SKM-1 (cell line): ENCODE data around the gene IFT27.

ENCODE experiments used
- DNase-seq: peaks from one replicate; lab custom pipeline; 2025; ENCODE audit not compliant: unreplicated experiment; lab: John Stamatoyannopoulos, UW

IFT27 gene

DNA sequence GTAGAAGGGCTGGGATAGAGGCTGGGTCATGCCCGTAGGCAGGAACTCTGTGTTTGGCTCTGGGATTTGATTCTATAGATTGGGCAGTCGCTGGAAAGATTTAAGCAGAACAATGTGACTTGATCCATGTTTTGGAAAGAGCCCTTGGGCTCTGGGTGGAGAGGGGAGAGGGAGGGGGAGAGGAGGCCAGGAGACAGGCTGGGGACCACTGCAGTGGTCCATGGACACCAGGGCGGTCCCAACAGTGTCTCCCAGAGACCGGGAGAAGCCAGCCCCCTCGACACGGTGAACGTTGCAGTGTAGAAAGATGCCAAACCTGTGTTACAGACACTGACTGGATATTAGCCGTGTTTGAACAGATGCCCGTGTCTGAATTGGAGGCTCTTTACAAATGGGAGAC is 21.5 kb upstream of the IFT27 start:
- no peak for DNase-seq

DNA sequence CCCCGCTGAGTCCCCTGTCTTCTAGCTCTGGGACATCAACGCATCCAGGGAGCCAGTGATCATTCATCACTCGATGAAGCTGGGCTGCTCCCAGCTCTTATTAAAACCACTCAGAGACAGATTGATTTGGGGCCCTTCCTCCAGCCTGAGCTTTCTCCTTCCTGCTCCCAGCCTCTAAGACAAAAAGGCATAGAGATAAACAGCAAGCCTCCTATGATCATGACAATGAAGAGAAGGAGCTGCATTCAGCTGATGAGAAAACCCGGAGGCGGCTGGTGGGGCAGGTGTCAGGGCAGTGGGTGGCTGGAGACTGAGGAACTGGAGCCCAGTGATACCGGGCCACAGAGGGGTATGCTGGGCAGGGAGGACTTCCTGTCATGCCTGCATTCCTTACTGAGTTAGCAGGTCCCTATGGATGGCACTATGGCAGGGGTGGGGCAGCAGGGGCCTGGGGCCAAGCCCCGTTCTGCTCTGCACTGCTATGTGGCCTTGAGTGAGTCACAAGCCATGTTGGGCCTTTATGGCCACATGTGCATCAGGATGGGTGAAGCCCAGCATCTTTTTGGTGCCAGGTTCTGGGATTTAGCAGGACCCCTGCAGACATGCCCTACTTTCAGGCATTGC is 20.7 kb upstream of the IFT27 start:
- no peak for DNase-seq

DNA sequence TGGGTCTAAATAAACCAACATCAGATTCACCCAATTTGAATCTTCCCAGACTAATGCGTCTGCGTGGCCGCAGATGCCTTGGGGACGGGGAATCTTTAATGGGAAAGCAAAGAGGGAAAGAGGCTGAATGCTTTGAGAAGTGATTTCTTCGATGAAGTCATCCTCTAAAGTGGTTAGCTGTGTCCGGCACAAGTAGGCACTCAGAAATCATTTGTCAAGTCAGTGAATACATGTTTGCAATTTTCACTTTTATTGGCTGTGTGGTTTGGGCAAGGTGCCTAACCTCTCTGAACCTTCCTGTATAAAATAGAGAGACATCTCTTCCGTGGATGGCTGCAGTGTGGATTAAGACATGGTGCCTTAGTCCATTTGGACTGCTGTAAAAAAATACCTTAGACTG is 19.7 kb upstream of the IFT27 start:
- no peak for DNase-seq

DNA sequence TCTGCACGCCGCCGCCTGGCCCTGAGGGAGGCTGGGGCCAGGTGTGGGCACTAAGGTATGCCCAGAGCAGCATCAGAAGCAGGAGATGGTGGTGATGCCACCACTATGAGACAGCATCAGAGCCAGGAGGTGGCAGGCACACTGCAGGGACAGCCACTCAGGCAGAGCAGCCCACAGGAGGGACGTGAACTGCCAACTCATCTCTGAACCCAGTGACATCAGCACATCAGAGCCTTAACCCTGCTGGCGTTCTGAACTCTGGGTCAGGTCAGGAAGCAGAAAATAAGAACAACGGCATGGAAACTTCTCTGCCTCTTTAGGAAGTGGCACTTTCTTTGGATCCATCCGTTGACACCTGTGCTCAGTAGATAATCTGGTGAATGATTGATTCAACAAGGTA is 14.7 kb upstream of the IFT27 start:
- no peak for DNase-seq

DNA sequence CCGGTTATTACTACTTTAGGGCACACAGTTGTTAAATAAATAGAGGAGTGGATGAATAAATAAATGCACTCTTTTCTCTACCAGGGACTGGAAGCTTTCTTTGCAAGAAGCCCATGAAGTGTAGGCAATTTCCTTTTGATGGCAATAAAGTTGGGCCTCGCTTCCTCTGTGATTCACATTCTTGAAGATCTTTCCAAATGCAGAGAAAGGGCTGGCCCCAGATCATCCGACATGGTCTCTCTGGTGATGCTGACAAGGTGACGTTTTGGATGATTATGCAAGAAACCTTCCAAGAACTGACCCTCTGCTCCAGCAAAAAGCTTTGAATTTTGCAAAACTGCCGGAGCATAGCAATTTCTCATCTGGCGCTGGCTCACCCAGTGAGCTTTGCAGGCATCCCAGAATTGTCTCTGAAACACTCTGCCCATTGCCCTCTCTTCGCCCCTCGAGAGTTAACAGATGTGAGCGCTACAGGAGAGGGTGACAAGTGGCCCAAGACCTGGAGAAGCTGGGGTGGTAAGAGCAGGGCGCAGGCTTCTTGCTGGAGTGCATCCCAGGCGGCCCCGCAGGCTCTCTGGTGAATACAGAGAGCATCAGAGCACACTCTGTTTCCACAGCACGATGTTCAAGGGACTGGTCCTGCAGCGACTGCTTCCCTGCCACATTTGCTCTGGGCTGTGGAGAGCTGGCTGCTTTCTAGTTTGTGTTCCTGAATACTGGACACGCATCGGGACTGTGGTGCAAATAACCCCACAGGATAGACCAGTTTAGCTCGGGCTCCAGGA is 11.5 kb upstream of the IFT27 start:
- DNase-seq = no peak

DNA sequence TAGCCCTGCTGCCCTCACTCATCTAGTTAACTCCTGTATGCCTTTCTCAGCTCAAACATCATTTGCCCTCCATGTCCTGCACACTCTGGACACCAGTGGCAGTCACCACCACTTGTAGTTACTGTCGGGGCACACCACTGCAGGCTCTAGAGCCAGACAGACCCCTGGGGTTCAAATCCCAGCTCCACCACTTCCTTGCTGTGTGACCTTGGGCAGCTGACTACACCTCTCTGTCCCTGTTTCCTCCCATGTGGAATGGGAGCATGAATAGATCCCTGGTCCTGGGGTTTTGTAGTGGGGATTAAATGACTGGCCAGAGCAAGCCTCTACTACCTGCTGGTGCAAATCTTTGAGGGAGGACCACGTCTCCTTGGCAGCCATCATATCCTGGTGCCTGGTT is 7.8 kb upstream of the IFT27 start:
- DNase-seq = no peak

DNA sequence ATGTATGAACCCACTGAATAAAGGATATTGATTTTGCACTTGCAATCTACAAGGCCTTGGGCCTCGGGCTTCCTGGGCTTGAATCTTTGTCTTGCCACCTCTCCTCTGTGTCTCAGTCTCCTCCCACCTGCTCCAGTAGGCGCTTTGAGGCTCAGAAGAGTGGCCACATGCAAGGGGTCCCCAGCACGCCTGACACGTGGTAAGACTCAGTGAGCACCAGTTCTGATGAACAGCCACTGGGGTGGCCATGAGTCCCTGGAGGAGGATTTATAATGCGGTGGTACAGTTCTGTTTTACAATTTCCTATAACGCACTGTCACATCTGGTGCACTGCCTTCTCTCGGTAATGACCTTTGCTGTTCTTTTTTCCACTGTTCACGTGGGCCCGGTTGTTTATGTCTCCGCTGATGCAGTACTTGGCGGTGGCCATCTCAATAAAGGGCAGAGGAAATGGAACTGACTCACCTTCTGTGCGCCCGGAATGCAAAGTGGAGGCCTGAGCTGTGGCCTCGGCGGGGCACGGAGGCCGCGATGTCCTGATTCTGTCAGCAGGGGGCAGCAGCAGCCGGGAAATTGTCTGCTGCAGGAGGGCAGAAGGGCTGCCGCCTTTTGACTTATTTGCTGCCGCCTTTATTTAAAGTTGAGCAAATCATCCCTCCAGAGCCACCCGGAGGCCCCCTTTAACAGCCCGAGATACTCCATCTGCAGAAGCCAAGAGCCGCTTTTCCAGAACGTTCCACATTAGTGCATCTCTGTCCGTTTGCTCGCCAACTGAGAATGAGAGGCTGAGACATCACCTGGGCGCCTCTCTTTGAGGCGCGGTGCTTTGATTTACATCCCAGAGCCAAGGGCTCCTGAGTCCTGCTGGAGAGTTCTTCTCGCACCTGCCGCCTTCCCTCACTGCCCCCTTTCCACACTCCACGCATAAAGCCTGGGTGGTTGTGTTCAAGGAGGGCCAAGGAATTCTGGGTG is 6.0 kb upstream of the IFT27 start:
- peak; percentile 45 for DNase-seq

DNA sequence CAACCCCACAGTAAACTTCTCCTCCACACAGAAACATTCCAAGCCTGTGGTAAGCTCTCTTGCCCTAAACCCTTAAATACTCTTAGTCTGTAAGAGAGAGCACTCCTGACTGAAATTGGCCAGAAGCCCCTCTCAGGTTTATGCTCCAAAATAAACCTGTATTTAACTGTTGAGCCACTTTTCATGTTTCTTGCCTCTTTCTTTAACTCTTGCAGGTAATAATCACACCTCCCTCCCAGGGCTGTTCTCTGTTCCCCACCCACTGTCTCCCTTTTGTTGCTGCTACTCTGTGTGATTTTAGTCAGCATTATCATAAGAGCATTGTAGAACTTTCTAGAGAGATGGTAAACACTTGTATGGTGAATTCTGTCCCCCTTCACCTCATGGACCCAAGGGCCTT is 2.1 kb upstream of the IFT27 start:
- DNase-seq = no peak

DNA sequence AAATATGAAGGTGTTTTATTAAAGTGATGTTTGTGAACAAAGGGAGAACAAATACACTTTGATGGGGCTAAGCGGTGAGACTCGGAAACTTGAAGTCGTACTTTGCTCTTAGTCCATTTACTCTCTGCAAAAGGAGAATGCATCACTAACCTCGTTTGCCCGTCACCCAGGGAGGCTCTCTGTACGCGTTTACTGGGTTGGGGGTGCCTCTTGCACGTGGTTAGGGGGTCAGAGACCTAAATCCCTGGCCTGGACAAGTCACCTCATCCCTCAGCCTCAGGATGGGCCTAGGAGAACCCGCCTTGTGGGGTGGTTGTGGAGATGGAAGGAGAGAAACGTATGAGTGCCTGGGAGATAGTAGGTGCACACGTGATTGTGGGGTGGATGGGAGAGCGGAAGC is 803 bp upstream of the IFT27 start:
- DNase-seq = no peak

DNA sequence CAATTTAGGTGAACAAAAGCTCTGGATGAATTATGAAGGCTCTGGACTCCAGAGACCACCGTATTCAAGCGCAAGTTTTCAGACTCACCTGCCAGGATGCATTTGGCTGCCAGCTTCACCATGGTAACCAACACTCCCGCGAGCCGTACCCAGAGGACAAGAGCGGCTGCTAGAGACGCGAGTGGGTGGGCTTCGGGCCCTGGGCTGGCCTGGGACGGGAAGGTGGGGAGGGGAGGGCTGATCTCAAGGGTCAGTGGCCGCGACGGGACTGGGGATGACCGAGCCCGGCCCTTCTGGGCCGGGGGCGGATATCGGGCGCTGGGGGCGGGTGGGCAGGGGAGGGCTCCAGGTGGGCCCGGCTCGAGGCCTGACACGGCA is 344 bp downstream of the IFT27 start:
- DNase-seq = no peak

DNA sequence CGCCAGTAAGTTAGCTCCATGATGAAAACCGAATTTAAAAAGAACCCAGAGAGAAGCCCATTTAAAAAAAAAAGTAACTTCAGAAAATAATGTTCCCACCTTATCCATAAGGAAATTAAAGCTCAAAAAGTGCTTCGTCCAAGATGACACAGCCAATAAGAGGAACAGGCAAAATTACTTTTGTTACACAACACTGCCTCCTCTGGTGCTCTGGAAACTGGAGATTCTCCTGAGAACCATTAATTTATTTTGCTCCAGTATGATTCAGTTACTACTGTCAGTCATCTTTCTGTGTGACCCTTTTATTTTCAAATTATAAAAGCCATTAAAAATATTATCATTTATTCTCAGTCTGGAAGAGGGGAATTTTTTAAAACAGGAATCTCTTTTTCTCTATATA is 2.0 kb downstream of the IFT27 start:
- DNase-seq = peak; percentile 24

DNA sequence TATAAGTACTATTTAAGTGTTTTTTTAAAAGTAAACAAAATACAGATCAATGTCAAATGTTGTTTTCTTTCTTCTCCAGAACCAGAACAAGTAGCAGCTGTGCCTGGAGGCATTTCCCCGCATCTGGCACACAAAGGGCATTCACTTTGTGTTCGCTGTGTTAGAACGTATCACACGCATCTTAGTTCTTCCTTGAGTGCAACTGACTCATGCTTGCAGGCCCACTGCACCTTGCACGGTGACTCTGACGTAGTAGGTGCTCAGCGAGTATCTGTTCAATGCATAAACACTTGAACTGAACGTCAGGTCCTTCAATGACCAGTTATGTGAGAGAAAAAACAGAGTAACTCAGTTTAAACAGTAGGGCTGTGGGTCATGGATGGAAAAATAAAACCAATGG is 3.5 kb downstream of the IFT27 start:
- DNase-seq = no peak

DNA sequence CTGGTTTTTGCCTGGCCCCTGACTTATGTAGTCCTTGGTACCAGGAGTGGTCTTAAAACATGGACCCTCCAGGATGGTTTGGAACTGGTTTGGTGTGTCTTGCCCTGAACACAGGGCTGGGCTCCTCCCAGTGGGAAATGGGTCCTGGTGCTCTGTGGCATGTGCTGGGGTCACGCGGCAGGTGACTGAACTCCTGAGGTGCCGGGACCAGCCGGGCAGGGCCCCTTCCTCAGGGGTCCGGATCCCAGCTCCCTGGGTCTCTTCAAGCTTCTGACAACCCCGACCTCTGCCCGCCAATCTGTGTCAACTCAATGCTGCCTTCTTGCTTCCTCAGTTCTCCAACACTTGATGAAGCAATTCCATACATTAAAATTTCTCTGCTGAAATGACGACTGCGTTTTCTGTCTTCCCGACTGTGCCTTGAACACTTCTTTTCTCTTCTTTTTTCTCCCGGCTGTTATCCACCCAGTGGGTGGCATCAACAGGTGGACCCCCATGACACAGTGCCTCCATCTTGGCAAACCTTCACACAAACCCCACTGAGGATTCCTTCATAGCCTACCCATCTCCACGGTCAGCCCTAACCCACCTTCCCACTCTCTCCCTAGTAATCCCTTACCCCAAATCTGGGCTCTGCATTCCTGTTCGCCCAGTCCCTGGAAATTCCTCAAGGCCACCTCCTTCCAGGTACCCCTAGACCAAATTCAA is 4.4 kb downstream of the IFT27 start:
- DNase-seq = no peak

DNA sequence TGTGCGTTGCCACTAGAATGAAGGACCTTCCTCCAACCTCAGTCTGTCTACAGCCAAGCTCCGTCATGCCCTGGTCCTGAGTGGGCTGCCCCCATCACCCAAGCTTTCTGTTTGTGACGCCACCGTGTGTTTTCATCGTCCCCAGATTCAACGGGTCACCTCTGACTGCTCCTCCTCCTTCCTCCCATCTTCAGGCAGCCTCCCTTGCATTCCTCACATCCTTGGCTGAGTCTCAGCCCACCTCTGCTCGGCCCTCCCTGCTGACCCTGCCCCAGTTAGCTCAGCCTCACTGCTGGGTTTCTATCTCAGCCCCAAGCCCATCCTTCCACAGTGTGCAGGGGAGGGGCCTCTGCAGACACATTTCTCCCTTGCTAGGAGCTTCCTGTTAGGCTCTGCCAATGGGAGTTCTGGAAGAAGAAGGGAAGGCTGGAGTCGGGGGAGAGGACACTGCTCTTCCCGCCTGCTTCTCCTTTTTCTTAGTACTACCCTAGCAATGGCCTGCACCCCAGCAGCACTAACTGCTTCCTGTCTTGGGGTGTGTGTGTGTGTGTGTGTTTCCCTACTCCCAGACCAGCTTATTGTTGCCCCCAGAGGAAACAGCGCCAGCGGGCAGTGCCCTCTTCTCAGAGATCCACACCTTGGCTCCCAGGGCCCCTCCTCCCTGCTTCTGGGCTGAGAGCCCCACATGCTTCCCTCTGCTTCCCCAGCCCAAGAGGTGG is 5.2 kb downstream of the IFT27 start:
- no peak for DNase-seq

DNA sequence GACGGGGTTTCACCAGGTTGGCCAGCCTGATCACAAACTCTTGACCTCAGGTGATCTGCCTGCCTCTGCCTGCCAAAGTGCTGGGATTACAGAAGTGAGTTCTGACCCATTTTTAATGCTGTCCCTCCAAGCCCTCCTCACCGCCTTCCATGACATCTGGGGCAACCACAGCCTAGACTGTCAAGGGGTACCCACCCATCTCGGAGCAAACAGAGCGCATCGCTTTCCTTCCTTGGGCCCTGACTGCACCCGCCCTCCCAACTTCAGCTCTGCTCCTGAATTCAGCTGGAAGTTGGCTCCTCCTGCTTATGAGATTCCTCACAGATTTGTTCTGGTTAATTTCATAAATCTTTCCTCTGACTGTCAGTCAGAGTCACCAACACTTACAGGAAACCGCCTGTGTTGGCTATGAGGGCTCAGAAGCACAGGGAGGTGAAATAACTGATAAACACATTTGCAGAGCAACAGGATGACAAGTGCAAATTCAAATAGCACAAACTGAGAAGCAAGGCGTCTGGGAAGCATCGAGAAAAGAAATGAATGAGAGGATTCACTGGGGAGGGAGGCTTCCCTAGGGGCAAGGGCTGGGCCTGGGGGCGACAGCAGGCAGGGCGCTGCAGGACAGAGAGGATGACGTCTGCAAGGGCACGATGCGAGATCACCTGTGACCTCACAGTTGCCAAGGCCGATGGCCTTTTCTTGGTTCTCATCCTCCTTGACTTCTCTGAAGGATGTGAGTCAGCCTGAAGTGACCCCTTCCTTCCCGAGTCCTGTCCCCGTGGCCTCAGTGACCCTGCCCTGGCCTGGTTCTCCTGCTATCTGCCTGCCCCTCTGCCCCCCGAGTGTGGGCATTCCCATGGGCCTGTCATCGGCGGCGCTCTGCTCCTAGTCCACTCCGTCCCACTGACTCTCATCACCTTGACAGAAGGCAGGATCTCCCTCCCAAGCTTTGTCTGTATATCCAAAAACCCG is 6.1 kb downstream of the IFT27 start:
- DNase-seq = no peak

DNA sequence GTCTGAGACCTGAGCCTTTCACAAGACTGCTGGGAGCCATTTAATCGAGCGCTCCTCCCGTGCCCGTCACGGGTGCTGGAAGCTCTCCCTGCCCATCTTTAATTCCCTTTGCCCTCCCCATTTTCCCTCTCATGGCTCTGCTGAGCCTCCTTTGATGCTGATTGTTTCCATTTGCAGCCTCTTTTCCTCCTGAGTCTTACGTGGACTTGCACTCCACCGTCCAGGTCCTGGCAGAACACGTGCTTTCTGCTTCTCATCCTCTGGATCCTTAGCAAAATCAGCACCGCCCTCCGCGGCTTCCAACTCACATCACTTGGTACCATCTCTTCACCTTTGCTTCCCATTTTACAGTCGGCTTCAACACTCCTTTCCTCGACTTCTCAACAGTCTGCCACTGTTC is 7.3 kb downstream of the IFT27 start:
- DNase-seq = no peak

DNA sequence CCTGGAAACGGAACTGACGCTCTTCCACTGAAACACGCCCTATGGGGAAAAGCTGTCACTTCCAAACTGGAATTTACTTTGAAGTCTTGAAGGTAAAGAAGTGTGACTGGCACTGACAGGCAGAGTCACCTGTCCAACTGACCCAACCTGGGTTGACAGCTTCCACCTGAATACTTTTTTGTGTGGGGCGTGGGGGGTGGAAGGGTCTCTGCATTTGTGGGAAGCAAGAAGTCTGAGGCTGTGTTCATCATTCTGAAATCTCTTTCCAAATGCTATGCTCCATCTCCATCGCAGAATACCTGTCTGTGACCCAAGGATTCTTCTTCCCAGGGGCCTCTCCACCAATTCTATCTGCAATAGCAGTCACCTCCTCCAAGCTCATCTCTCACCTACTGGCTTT is 7.8 kb downstream of the IFT27 start:
- DNase-seq = no peak

DNA sequence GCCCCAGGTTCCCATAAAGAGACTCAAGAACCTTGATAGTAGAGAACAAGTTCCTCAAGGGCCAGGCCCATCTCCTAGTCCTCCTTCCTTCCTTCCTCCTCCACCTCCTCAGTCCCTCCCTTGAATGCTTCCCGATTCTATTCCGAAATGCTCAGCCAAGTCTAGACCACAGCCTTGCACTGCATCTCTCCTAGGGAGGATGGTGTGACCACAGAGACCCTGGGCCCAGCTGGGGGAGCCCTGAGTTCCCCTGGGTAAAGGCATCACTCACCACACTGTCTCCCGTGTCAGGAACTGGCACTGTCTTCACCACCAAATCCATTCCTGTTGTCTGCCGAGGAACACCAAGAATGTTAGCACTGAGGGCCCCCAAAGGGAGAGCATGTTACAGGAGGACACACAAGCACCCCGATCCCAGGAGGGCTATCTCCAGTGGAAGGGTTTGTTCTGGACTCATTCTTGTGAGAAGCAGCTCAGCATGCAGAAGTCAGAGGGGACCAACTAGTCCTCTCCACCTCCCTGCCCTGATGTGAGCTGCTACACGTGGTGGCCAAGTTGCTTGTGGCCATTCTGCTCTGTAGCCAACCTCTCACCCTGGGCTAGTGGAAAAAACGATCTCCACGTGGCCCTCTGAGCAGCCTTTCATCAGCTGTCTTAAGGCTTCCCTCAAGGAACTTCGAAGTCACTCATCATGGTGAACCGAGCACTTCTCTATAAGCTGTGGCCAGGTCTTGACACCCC is 8.7 kb downstream of the IFT27 start:
- DNase-seq = no peak

DNA sequence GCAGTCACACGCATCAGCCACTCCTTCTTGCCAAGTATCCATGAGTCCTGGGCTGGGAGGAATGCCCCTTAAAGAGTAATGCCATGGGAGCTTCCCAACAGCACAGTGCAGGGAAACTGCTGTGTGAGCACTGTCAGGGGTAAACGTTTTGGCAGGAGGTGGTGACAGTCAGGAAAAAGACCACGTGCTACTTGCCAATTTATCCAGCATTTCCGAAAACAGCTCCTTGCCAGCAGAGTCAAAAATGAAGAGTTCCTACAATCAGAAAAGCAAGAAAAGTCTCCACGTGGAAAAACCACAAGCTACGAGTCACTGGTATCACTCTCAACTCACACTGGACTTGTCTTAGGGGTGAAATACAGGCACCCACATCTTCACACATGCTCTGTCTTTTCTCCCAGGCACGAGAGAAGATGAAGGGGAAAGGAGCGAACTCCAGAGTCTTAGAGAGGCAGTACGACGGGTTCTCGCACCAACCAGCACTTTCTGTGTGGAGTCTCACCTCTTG is 9.9 kb downstream of the IFT27 start:
- DNase-seq = no peak
